Medulla oblongata (tissue), 1 donor: ENCODE data around the gene AGMO.

Experiments
- DNase-seq: peaks from one replicate; pipeline ENCODE4 v3.0.0-alpha.2; 2015; ENCODE audit errors: extremely low spot score

The AGMO gene

GRCh38 chr7:15503603-15504290 lies 58.1 kb downstream of the AGMO start:
- no peak for DNase-seq

GRCh38 chr7:15498465-15498864 lies 63.4 kb downstream of the AGMO start:
- DNase-seq: no peak

GRCh38 chr7:15495170-15495569 lies 66.6 kb downstream of the AGMO start:
- no peak for DNase-seq

GRCh38 chr7:15494711-15495110 lies 67.1 kb downstream of the AGMO start:
- DNase-seq: no peak

- DNase-seq: no peak
Measured at GRCh38 chr7:15491361-15491760, 70.5 kb downstream of the AGMO start.

- no peak for DNase-seq
Measured at GRCh38 chr7:15490291-15490690, 71.5 kb downstream of the AGMO start.

GRCh38 chr7:15489861-15490260 lies 72.0 kb downstream of the AGMO start:
- no peak for DNase-seq

- no peak for DNase-seq
Measured at GRCh38 chr7:15489383-15489782, 72.4 kb downstream of the AGMO start.

GRCh38 chr7:15488401-15488800 lies 73.4 kb downstream of the AGMO start:
- DNase-seq: no peak

- DNase-seq: no peak
Measured at GRCh38 chr7:15487896-15488295, 73.9 kb downstream of the AGMO start.

- no peak for DNase-seq
Measured at GRCh38 chr7:15485998-15486397, 75.8 kb downstream of the AGMO start.

GRCh38 chr7:15485431-15485830 lies 76.4 kb downstream of the AGMO start:
- DNase-seq: no peak

- no peak for DNase-seq
Measured at GRCh38 chr7:15481132-15481531, 80.7 kb downstream of the AGMO start.

GRCh38 chr7:15478401-15478800 lies 83.4 kb downstream of the AGMO start:
- no peak for DNase-seq

GRCh38 chr7:15476531-15476918 lies 85.3 kb downstream of the AGMO start:
- no peak for DNase-seq

GRCh38 chr7:15475808-15476530 lies 85.8 kb downstream of the AGMO start:
- DNase-seq: no peak

GRCh38 chr7:15471669-15471950 lies 90.2 kb downstream of the AGMO start:
- no peak for DNase-seq

- DNase-seq: no peak
Measured at GRCh38 chr7:15470825-15471668, 90.8 kb downstream of the AGMO start.

GRCh38 chr7:15464667-15465121 lies 97.1 kb downstream of the AGMO start:
- no peak for DNase-seq

GRCh38 chr7:15463801-15464666 lies 97.8 kb downstream of the AGMO start:
- no peak for DNase-seq

- DNase-seq: no peak
Measured at GRCh38 chr7:15462721-15463389, 99.0 kb downstream of the AGMO start.
